EL (cell line): Measurements from ENCODE around the gene LBH.
A peak's percentile ranks its signal among the peaks of the same experiment; 100 is the strongest.
"Not testable (repeated sequence)": the region's sequence is repeated elsewhere in the genome, so short reads cannot be mapped to it uniquely, and the experiment has no call there.

Experiments used
- DNase-seq: peaks from one replicate; pipeline ENCODE4 v3.0.0-alpha.2; 2016

The LBH gene

DNA sequence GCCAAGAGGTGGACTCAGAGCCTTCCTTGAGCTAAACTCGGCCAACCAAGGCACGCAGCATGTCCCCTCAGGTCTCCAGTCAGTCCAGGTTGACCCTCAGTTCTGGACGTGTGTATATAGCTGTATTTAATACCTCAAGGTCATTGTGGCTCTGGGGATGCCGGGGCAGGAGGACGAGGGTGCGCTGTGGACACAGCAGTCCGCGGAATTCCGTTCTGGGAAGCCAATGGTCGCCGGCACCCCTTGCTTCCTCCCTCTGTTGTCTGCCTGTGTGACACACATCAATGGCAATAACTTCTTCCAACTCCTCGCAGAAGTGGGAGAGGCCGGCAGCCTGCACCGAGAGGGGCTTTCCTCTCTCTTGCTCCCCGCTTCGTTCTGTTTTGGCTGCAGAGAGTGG, 27.7 kb downstream of the LBH start:
- no peak for DNase-seq

DNA sequence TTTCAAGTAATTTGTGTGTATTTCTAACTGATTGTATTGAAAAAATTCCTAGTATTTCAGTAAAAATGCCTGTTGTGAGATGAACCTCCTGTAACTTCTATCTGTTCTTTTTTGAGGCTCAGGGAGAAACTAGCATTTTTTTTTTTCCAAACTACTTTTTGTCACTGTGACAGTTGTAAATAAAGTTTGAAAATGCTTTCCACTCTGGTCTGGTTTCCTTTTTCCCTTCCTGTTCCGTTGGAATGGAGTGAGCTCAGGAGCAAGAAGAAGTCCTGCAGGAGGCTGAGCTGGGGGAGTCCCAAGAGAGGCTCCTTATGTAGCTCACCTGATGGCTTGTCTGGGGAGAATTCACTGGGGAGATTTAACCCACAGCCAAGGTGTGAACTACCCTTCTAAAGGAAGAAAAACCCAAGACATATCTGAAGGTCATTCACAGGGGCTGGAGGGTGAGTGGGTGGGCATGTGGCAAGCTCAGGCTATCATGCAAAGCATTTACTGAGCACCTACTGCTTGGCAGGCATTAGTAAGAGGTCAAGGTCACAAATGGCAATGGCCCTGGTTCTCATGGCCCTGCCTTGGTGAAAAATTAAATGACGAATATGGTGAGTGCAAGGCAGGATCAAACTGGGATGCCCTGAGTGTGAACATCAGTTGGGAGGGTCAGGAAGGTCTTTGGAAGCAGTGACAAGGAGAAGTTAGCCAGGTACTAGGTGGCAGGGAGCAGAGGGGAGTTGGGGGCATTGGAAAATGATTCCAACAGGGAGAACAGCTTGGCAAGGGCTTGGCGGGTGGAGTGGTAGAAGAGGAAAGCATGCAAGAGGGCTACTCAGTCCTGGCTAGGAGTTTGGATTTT, 28.7 kb downstream of the LBH start:
- no peak for DNase-seq

DNA sequence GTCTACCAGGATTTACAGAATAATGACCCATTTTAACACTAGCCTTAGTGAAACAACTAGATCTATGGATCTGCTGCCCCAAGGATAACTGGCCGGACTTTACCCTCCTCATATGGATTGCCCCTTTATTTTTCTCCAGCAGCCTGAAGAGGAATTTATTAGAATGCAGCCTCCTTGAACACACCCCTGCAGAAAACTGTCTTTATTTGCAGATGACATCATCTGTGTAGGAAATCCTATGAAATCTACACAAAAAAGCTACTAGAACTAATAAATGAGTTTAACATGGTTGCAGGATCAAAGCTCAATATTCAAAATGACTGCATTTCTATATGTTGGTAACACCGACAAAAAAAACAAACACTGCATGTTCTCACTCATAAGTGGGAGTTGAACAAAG, 29.6 kb downstream of the LBH start:
- DNase-seq, result no peak

DNA sequence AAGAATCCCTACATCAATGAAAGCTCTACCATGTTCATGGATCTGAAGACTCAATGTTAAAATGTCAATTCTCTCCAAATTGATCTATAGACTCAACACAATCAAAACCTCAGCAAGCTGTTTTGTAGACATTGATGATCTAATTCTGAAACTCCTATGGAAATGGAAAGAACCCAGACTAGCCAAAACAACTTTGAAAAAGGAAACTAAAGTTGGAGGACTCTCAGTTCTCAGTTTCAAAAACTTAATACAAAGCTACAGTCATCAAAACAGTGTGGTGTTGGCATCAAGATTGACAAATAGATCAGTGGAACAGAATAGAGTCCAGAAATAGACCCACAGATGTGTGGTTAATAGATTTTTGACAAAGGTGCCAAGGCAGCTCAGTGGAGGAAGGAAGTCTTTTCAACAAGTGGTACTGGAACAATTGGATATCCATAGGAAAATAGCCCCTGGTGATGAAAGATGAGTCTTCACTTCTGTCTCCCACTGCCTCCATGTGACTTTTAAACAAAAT, 30.4 kb downstream of the LBH start:
- no peak for DNase-seq

DNA sequence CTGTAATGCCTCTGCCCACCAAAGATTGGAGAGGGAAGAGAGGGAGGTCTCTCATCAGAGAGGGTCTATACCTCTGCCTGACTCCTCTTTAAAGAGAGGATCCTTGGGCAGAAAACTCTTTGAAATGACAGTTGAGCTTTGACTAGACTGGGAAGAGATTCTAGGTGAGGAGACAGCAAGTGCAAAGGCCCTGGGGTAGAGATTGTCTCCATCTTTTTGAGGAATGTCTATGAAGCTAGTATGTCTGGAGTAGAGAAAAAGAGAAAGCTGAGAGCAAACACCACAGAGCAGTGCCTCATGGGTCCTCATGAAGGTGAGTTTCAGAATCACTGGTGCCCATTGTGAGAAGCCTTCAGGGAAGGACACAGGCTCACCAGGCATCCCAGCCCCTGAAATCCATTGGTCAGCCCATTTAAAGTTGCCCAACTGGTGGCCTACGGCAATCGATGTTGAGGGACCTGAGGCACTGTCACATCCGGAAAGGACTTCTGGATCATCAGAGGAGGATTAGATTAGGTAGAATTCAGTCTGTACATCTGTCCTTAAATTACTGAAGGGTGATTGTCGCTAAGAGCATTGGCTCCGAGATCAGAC, 31.5 kb downstream of the LBH start:
- no peak for DNase-seq

DNA sequence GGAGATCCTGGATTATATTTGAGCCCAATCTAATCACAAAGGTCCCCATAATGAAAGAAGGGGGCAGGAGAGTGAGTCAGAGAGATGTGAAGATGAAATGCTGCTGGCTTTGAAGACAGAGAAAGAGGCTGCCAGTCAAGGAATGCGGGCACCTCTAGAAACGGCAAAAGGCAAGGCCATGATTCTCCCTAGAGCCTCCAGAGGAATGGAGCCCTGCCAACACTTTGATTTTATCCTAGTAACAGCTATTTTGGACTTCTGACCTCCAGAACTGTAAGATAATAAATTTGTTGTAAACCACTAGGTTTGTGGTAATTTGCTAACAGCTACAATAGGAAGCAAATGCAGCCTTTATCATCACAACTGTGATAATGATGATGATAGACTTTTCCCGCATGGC, 32.9 kb downstream of the LBH start:
- DNase-seq, result no peak

DNA sequence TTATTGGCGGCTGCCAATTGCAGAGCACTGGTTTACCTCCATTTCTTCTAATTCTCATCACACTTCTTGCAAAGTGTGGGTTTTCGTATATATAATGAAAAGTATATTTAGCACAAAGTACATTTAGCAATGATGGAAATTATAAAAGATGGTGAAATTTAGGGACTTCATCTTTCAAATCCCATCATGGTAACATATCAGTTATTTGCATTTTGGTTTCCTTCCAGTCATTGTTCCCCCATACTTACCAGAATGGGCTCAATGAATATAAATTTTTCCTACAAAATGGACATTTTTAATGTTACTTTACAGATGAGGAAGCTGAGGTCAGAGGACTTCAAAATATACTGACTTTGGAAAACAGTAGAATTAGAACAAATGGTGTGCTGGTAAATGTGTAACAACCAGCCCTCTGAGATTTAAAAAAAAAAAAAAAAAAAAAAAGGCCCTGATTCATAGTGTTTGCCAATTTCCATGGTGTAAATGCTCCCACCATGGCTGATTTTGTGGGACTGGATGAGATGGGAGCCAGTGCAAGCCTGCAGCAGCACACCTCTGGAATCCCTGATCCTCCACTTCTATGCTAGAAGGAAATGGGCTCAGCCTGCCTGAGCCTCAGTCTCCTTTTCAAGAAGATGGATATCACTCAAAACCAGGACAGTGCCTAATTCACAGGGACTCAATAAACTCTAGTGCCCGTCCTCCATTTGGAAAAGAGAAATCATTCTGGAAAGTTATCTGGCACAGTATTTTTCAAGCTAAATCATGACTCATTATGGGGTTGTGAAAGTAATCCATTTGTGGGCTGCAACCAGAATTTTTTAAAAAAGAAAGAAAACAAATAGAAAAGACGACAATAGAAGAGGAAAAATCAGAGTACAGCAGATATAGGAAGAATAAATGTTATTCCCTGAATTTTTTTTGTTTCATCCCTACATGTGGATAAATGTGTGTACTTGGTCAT, 34.0 kb downstream of the LBH start:
- DNase-seq, result peak; percentile 11

DNA sequence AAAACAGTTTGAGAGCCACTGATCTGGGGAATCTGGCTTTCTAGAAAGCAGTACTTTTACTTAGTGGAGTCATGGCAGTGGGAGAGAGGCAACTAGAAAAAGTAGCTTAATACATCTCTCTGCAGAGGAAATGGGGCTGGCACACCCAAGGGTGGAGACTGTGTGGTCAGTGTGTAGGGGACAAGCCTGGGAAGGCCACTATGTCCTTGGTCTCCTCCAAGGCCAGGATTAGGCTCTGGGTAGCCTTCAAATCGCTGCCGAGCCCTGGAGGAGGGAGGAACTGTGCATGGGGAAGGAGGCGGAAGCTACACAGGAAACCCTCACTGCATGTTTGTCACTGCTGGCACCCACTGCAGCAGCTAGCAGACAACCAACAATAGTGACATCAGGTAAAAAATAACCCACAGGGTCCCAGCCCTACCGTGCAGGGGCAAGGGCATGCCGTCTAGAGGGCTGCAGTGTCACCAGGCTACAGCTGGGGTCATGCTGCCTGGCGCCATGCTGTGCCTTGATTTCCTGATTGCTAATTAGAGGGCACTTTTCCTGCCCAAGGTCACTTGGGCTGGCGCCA, 34.8 kb downstream of the LBH start:
- DNase-seq, result no peak

DNA sequence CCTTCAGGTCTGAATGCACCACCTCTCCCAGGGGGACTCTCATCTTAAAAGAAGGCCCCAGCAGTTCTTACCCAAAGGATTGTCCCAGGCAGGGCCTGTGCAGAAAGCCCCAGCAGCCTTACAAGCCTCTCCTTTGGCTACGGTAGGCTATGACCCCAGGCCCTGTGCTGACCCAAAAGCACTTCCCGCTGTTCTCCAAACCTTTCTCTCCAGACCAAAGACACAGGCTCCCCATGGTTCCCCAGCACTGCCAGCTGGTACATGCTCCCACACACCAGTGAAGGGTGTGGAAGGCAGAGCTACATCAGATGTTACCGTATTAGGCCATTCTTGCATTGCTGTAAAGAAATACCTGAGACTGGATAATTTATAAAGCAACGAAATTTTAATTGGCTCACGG, 35.4 kb downstream of the LBH start:
- no peak for DNase-seq

DNA sequence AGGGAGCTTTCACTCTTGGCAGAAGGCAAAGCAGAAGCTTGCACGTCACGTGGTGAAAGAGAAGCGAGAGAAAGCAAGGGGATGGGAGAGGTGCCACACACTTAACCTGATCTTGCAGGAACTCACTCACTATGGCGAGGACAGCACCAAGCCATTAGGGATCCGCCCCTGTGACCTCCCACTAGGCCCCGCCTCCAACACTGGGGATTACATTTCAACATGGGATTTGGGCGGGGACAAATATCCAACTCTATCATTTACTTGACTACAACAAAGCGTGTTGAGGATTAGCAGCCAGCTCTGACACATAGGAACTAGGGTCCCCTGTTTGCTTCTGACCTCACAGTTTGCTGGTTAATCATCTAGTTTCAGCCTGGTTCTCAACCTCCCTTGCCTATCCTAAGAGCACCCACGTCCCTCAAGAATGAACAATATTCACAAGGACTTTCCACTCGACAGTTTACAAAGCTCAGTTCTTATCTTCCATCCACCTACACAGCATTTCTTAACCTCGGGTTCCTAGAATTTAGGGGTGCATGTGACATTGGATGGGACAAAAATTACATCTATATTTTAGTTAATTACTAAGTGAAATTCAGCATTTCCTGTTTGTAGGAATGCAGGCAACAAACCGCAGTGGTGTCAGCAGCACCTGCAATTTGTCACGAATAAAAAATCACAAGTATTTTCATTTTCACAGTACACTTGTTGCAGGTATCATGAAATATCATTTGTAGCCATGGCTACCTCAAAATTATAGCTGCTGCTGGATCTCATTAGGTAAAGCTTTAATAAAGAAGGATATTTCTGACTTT, 36.0 kb downstream of the LBH start:
- no peak for DNase-seq

DNA sequence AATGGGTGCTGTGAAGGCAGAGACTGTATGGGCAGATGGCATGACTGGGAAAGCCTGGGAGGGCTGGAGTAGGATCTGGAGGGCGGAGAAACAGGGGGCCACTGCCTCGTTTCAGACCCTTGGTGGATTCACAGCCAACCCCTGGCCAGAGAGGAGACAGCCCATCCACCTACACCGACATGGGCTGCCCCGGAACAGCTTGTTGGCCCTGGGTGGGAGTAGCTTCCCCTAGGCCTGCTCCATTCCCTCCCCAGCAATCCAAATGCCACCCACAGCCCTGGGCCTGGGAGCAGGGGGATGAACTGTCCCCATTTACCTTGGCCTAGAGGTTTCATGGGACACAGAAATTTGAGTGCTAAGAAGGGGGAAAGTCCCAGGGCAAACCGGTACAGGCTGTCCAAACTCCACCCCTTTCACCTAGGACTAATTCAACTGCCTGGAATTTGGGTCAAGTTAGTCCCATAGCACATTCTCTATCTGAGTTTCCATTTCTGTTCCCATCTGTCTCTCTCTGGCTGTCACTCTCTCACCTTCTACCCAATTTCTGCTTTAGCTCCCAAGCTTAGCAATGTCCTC, 37.0 kb downstream of the LBH start:
- no peak for DNase-seq

DNA sequence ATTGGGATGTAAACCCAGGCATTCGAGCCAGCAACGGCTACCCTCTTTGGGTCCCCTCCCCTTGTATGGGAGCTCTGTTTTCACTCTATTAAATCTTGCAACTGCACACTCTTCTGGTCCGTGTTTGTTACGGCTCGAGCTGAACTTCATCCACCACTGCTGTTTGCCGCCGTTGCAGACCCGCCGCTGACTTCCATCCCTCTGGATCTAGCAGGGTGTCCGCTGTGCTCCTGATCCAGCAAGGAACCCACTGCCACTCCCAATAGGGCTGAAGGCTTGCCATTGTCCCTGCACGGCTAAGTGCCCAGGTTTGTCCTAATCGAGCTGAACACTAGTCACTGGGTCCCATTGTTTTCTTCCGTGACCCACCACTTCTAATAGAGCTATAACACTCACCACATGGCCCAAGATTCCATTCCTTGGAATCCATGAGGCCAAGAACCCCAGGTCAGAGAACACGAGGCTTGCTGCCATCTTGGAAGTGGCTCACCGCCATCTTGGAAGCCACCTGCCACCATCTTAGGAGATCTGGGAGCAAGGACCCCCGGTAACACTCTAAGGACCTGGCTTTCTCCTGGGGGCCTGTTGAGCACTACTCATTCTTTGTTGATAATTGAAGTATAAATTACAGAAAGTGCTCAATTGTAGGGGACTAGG, 37.9 kb downstream of the LBH start:
- not testable (repeated sequence) for DNase-seq

DNA sequence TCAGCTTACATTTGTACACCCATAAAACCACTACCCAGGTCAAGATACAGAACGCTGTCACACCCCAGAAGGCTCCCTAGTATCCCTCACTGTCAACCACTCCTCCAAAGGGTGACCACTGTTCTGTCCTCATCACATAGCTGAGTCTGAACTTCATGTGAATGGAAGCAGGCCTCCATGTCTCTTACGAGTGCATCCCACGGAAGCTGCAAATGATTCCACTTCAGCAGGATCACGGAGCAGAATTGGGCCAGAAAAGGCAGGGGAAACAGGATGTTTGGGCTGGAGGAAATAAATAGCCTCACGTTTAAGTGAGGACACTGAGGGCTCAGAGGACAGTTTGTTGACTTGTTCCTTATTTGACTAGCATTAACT, 38.4 kb downstream of the LBH start:
- no peak for DNase-seq

DNA sequence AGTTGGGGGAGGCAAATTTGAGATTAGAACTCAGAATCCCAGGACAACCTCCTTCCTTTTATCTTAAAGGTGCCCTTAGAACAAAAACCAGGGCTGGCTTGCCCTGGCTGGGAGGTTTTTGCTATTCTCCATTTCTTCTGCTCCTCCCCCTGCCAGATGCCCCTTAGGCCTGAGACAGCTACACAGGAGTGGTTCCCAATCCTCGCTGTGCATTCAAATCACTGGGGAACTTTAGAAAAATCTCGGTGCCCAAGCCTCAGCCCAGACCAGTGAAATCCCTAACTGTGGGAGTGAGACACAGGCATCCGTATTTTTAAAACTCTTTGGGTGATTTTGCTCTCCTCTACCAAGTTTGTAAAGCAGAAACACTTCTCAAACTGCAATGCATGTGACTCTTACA, 38.8 kb downstream of the LBH start:
- DNase-seq, result no peak

DNA sequence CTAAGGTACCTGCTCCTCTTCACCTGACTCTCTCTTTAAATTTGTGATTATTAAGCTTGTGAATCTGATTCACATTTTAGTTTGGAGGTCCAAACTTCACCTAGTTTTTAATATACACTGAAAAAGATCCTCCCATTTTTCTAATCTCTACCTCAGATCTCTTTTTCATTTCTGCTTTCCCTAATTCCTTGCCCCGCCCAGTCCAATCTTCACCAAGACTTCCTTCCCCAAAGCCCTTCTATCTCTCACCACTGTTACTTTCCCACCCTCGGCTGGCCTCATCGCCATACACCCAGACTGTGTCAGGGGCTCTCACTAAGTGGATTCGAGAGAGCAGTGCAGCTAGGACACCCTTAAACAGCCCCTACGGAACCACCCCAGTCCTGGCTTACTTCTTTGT, 40.0 kb downstream of the LBH start:
- no peak for DNase-seq

DNA sequence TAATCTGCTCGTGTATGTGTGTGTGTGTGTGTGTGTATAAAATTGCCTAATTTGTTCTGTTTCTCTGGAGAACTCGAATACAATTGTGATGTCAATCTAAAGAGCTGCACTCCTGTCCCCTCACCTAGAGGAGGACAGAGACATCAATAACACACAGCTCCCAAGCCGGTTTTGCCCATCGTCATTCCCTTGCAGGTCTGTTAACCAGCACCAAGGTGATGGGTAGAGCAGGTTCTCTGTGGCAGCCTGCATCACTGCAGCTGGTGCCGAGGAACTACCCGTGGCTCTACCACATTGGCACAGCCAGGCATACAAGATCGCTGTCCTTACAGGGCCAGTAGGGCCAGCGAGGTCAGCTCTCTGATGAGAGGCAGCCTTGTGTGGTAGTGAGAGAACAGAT, 41.0 kb downstream of the LBH start:
- no peak for DNase-seq

DNA sequence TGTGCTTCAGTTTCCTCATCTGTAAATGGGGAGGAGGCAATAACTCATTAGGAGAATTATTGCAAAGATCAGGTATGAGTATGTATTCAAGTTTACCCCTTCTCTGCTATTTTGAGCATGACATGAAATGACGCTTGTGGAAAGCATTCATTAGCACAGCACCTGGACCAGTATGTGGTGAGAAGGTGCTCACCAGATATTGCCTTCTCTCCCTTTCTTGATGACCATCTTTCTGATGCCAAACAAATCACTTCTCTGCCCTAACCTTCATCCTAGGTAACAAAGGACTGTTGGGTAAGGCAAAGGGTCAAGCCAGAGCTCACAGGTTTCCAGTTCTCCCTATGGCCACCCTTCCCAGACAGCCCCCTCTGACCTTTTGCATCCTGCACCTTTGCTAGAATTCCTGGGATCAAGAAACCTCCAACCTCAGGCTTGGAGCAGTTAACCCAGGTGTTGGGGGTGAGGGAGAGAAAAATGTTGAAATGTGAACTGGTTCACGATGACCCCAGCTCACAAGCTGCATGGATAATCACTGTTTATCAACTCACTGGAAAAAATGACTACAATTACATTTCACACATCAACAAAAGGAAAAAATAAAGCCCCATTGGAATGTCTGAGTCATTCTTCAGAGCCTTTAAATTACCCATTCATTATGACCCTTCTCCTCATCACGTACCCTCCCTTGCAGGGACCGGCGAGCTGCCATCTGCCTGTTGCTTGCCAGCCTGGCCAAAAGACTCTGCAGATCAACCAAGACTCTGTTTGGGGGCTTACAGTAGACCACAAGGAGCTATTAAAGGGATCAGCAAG, 41.6 kb downstream of the LBH start:
- DNase-seq, result peak; percentile 49

DNA sequence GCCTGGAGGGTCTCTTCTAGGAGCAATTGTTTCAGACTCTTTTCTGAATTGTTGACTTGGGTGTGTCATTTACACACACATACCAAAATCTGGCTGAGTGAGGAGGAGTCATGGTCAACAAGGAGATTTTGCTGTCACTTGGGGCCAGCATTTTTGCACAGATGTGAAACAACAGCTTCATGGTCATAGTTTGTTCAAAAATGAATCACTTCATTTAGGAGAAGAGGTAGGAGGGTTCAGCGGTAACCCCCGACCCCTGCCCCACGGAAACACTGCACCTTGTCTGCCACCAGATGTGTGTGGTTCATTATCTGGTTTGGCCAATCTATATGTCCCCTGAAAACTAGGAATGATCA, 42.2 kb downstream of the LBH start:
- no peak for DNase-seq

DNA sequence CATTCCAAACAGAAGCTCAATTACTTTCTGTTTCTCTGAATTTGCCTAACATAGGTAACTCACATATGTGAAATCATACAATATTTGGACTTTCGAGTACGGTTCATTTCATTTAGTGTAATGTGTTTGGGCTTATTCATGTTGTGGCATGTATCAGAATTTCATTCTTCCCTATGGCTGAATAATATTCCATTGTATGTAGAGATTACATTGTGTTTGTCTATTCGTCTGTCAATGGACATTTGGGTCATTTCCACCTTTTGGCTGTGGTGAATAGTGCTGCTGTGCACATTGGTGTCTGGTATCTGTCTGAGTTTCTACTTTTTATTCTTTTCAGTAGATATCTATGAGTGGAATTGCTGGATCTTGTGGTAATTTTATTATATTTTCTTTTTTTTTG, 43.9 kb downstream of the LBH start:
- no peak for DNase-seq

DNA sequence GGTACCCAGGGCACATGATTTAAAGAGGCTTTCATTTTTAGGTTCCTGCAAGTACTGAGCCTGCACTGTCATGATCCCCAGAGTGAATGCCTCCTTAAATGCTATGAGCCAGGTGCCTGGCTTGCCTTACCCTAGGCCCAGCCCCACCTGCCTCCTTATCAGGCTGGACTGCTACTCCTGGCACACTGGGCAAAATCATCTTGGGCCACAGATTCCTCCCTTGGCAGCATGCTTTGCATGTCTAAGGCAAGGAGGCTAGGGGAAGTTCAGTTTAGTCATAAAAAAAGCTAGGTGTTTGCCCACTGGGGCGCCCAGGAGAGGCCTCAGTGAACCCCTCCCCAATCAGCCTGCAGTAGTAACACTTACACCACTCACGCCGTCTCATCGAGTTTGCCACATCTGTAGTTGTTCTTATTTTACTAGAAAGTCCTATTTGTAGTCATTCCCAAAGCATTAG, 45.1 kb downstream of the LBH start:
- no peak for DNase-seq
